Keratinocyte (primary cell): ENCODE measurements around the gene ITPR1. TPM values are rescaled to one million over a fixed set of nuclear protein-coding genes. Genes with fewer than 3 reads are reported as not detected.

Source experiments
- DNase-seq: peaks from one replicate; pipeline ENCODE4 v3.0.0-alpha.2; 2011; ENCODE audit warnings: low read depth, missing footprints, low spot score
- FAIRE-seq: peaks from 2 replicates; lab custom pipeline; 2011; peaks lifted over from hg19 to GRCh38; lab: Jason Lieb, UNC
- H2AFZ ChIP-seq: 2 replicates; pipeline ENCODE4 v1.6.0; 2012; ENCODE audit warnings: low read length, control low read depth, inconsistent platforms; ENCODE audit not compliant: control insufficient read depth
- H3K27ac ChIP-seq: 2 replicates; pipeline ENCODE4 v1.5.1; 2011; ENCODE audit warnings: low read length; ENCODE audit not compliant: control insufficient read depth, insufficient read depth
- H3K27me3 ChIP-seq: 3 replicates; pipeline ENCODE4 v1.6.0; 2011; ENCODE audit warnings: low read length; ENCODE audit not compliant: control insufficient read depth, insufficient read depth; ENCODE audit errors: extremely low read depth
- H3K36me3 ChIP-seq, 2 experiments: 2 replicates in 1 of 2; 3 replicates in 1 of 2; pipeline ENCODE4 v1.5.1; 2011; ENCODE audit warnings: low read length in 2 of 2, mild to moderate bottlenecking in 1 of 2; ENCODE audit not compliant: control insufficient read depth in 2 of 2, insufficient read depth in 2 of 2; ENCODE audit errors: extremely low read depth in 1 of 2
- H3K4me1 ChIP-seq: 3 replicates; pipeline ENCODE4 v1.5.1; 2011; ENCODE audit warnings: low read length; ENCODE audit not compliant: control insufficient read depth, insufficient read depth; ENCODE audit errors: extremely low read depth
- H3K4me2 ChIP-seq: 3 replicates; pipeline ENCODE4 v1.6.0; 2011; ENCODE audit warnings: low read depth, low read length; ENCODE audit not compliant: control insufficient read depth, insufficient read depth; ENCODE audit errors: extremely low read depth
- H3K4me3 ChIP-seq, 3 experiments: fragments of 200-600 bp in 1 of 3; sonication (generic) in 1 of 3; 2 replicates in 2 of 3; 3 replicates in 1 of 3; pipeline ENCODE4 v1.5.1; 2011 to 2016; ENCODE audit warnings: low read length in 3 of 3, mild to moderate bottlenecking in 3 of 3, control low read depth in 2 of 3, inconsistent platforms in 1 of 3, low read depth in 1 of 3, mixed read lengths in 1 of 3, mixed run types in 1 of 3, moderate library complexity in 1 of 3; ENCODE audit not compliant: control insufficient read depth in 2 of 3, insufficient read depth in 2 of 3; ENCODE audit errors: extremely low read depth in 1 of 3
- H3K79me2 ChIP-seq: 2 replicates; pipeline ENCODE4 v1.6.0; 2012; ENCODE audit warnings: low read length; ENCODE audit not compliant: control insufficient read depth, insufficient read depth
- H3K9ac ChIP-seq: 3 replicates; pipeline ENCODE4 v1.6.0; 2011; ENCODE audit warnings: low read length; ENCODE audit not compliant: control insufficient read depth, insufficient read depth; ENCODE audit errors: extremely low read depth
- H3K9me1 ChIP-seq: 3 replicates; pipeline ENCODE4 v1.6.0; 2011; ENCODE audit warnings: low read length; ENCODE audit not compliant: control insufficient read depth, insufficient read depth; ENCODE audit errors: extremely low read depth
- H3K9me3 ChIP-seq: 2 replicates; pipeline ENCODE4 v1.5.1; 2012; ENCODE audit warnings: low read depth, low read length; ENCODE audit not compliant: control insufficient read depth
- H4K20me1 ChIP-seq: 3 replicates; pipeline ENCODE4 v1.6.0; 2011; ENCODE audit warnings: low read length; ENCODE audit not compliant: control insufficient read depth, insufficient read depth; ENCODE audit errors: extremely low read depth
- EZH2 ChIP-seq: IDR thresholded peaks from one replicate; pipeline ENCODE4 v1.6.1; 2012; ENCODE audit warnings: inconsistent platforms, mild to moderate bottlenecking, low read length, moderate library complexity
- dilution Hi-C: fragments of 300-500 bp; cut with MboI; formaldehyde crosslinking; loops from one replicate; pipeline ENCODE4 v1.7.0; 2020; ENCODE audit warnings: low sequenced_read_pairs; ENCODE audit not compliant: extremely low pct_ligation_motif_present
- polyA plus RNA-seq, 5 experiments: library from polyadenylated mRNA; depleted of rRNA in 3 of 5; stranded (reverse) in 3 of 5; stranded (forward) in 1 of 5; unstranded in 1 of 5; fragments of >200 nt; gene quantifications; 1 replicate in 1 of 5; 2 replicates in 3 of 5; 3 replicates in 1 of 5; pipeline versions ENCODE4 v1.2.1 to v1.2.3, GENCODE V29; 2011 to 2012; ENCODE audit warnings: missing spikeins in 2 of 5, low read depth in 1 of 5, low replicate concordance in 1 of 5
- TF ChIP-seq, protein P1 (sequence below), 3 experiments: IDR thresholded peaks in 1 of 3; conservative IDR thresholded peaks in 1 of 3; optimal IDR thresholded peaks in 1 of 3; 2 replicates in 2 of 3; 3 replicates in 1 of 3; pipeline versions ENCODE3 to v1.5.1; 2011; ENCODE audit warnings: low read length in 3 of 3, mild to moderate bottlenecking in 3 of 3, moderate library complexity in 2 of 3, control low read depth in 1 of 3, inconsistent platforms in 1 of 3; ENCODE audit not compliant: insufficient read depth in 2 of 3; ENCODE audit errors: extremely low read depth in 1 of 3

The ITPR1 gene
- polyA plus RNA-seq, 1 donor (not counting 4 experiments of a cell fraction or from before 2014, with no cell fraction given) = 3.5 TPM

DNA sequence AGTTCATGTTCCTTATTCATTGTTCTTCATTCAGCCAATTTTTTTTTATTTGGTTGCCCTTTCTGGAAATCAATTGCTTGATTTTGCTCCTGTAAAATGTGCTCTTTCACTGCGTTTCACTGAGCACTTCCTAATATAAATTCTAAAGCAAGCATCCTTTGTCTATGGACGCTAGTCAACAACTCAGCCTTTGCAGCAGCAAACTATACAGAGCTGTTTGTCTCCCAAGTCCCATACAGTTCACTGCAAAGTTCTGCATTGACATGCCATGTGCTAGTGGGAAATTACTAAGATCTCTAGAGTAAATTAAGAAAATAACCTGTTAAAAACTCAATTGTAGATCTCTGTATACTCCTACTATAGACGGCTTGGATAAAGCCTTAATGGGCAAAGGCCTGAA, 356.0 kb downstream of the ITPR1 start:
- no peaks in the 10 kb centered on the region for H3K79me2 ChIP-seq
- no peaks in the 10 kb centered on the region for H3K9me3 ChIP-seq
- no peak overlapping the region for H3K4me3 ChIP-seq
- TF ChIP-seq EZH2 = no peak
- TF ChIP-seq, protein P1, sequence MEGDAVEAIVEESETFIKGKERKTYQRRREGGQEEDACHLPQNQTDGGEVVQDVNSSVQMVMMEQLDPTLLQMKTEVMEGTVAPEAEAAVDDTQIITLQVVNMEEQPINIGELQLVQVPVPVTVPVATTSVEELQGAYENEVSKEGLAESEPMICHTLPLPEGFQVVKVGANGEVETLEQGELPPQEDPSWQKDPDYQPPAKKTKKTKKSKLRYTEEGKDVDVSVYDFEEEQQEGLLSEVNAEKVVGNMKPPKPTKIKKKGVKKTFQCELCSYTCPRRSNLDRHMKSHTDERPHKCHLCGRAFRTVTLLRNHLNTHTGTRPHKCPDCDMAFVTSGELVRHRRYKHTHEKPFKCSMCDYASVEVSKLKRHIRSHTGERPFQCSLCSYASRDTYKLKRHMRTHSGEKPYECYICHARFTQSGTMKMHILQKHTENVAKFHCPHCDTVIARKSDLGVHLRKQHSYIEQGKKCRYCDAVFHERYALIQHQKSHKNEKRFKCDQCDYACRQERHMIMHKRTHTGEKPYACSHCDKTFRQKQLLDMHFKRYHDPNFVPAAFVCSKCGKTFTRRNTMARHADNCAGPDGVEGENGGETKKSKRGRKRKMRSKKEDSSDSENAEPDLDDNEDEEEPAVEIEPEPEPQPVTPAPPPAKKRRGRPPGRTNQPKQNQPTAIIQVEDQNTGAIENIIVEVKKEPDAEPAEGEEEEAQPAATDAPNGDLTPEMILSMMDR (optimal IDR thresholded peaks at IDR 0.05 in 1 of 3, IDR thresholded peaks at IDR 0.05 in 1 of 3, conservative IDR thresholded peaks at IDR 0.05 in 1 of 3; ENCODE audit: extremely low read depth in 1 of 3, insufficient read depth in 2 of 3, low read length in 3 of 3) = no peak
- no peaks in the 10 kb centered on the region for H3K27me3 ChIP-seq
- H3K9ac ChIP-seq = no peak overlapping the region
- no peaks in the 10 kb centered on the region for H3K36me3 ChIP-seq
- H3K27ac ChIP-seq = no peak overlapping the region
- H2AFZ ChIP-seq = no peak overlapping the region
- dilution Hi-C loops = no loop called here
- no peaks in the 10 kb centered on the region for H3K9me1 ChIP-seq
- no peaks in the 10 kb centered on the region for H4K20me1 ChIP-seq
- peaks cover 6% of the 10 kb centered on the region for H3K4me1 ChIP-seq
- H3K4me2 ChIP-seq = no peak overlapping the region
- FAIRE-seq = no peak
- no peak for DNase-seq

DNA sequence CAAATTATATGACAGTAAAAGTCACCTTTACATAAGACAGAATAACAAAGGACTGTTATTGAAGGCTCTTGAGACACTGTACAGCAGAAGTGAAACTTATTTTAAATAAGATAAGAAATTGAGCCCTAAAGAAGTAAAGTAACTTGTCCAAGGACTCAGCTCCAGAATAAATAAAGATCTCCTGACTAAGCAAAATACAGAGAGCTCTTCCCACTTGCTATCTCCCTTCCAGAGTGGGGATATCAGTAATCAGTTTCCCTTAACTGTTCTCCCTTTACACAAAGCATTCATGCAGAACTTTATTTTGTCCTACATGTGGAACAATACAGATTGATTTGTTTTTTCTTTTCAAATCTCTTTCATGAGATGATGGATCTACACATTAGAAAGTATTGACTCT, 356.6 kb downstream of the ITPR1 start:
- H4K20me1 ChIP-seq = no peaks in the 10 kb centered on the region
- H3K36me3 ChIP-seq = no peaks in the 10 kb centered on the region
- H3K4me2 ChIP-seq = no peak overlapping the region
- DNase-seq (no peak), FAIRE-seq (no peak)
- TF ChIP-seq, protein P1 (optimal IDR thresholded peaks at IDR 0.05 in 1 of 3, IDR thresholded peaks at IDR 0.05 in 1 of 3, conservative IDR thresholded peaks at IDR 0.05 in 1 of 3; ENCODE audit: extremely low read depth in 1 of 3, insufficient read depth in 2 of 3, low read length in 3 of 3) = no peak
- no peak for TF ChIP-seq EZH2
- H3K9me3 ChIP-seq = no peaks in the 10 kb centered on the region
- peaks cover 6% of the 10 kb centered on the region for H3K4me1 ChIP-seq
- no peak overlapping the region for H3K27ac ChIP-seq
- H3K9ac ChIP-seq = no peak overlapping the region
- dilution Hi-C loops = no loop called here
- no peaks in the 10 kb centered on the region for H3K27me3 ChIP-seq
- H3K9me1 ChIP-seq = no peaks in the 10 kb centered on the region
- H3K4me3 ChIP-seq = no peak overlapping the region
- H3K79me2 ChIP-seq = no peaks in the 10 kb centered on the region
- H2AFZ ChIP-seq = no peak overlapping the region
